Hematopoietic multipotent progenitor cell treated with erythropoietin and hydrocortisone succinate and interleukin-3 and kit ligand, for 4 days (in vitro differentiated cells): Measurements from ENCODE around the gene TMC2.
A peak's percentile ranks its signal among the peaks of the same experiment; 100 is the strongest.

Experiments
- DNase-seq: peaks from one replicate; pipeline ENCODE4 v3.0.0-alpha.2; 2015

The TMC2 gene

GRCh38 chr20:2626853-2627541 is 90.6 kb downstream of the TMC2 start:
- no peak for DNase-seq

GRCh38 chr20:2631228-2631627 is 94.9 kb downstream of the TMC2 start:
- no peak for DNase-seq

- DNase-seq: no peak
These were observed 97.0 kb downstream of the TMC2 start for GRCh38 chr20:2633381-2633780.

- DNase-seq: no peak
These were observed 100.9 kb downstream of the TMC2 start for GRCh38 chr20:2637246-2637645.

GRCh38 chr20:2640260-2640659 is 103.9 kb downstream of the TMC2 start:
- no peak for DNase-seq

GRCh38 chr20:2640899-2641298 is 104.5 kb downstream of the TMC2 start:
- no peak for DNase-seq

GRCh38 chr20:2643708-2644107 is 107.3 kb downstream of the TMC2 start:
- DNase-seq: no peak

GRCh38 chr20:2651772-2652723 is 115.7 kb downstream of the TMC2 start, which contains the start of gene NOP56:
TSS of gene NOP56 (plus strand) at chr20:2652632. CDS start at chr20:2652661, 29 bp downstream.
- DNase-seq: peak; percentile 97

GRCh38 chr20:2652724-2653555 is 116.6 kb downstream of the TMC2 start:
- peak; percentile 70 for DNase-seq

GRCh38 chr20:2653556-2654383 is 117.4 kb downstream of the TMC2 start:
- DNase-seq: no peak

- no peak for DNase-seq
These were observed 118.0 kb downstream of the TMC2 start for GRCh38 chr20:2654384-2654822.

- no peak for DNase-seq
These were observed 118.5 kb downstream of the TMC2 start for GRCh38 chr20:2654831-2655230.

- DNase-seq: no peak
These were observed 119.2 kb downstream of the TMC2 start for GRCh38 chr20:2655331-2656116.

GRCh38 chr20:2656471-2657117 is 120.2 kb downstream of the TMC2 start:
- DNase-seq: no peak

GRCh38 chr20:2657241-2657640 is 120.9 kb downstream of the TMC2 start:
- no peak for DNase-seq

GRCh38 chr20:2657674-2658073 is 121.3 kb downstream of the TMC2 start:
- no peak for DNase-seq

- peak; percentile 44 for DNase-seq
These were observed 122.3 kb downstream of the TMC2 start for GRCh38 chr20:2658414-2659354.

- no peak for DNase-seq
These were observed 123.2 kb downstream of the TMC2 start for GRCh38 chr20:2659547-2659946.

GRCh38 chr20:2663364-2663886 is 127.1 kb downstream of the TMC2 start:
- no peak for DNase-seq
